ENCODE data around the gene SH2D2A.

Gene SH2D2A

DNA sequence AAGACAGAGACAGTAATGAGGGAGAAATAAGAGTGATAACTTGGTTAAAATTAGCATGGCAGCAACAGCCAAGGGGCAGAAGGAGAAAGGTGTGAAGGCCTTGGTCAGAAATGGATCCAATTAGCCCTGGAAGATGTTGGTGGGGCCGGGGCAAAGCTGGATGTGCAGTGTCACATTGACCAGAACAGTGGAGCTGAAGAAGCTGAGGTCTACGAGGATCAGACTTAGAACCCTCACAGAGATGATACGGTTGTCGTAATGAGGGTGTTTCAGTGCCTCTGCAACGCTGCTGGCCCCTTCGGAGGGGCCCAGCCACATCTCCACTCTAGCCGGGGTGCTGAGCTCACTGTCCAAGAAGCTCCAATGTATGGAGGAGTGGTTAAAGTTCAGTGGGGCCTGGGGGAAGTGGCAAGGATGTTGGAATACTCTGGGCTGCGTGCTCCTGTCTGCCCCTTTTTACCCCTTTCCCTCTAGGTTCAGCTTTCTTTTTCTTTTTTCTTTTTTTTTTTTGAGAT lies 14.2 kb downstream of the SH2D2A start:
- DNase-seq: no peak

GRCh38 chr1:156801409-156802121 lies 15.1 kb downstream of the SH2D2A start:
- DNase-seq: no peak

GRCh38 chr1:156797212-156797871 lies 19.3 kb downstream of the SH2D2A start:
- DNase-seq: peak; percentile 41

- no peak for DNase-seq
Measured at GRCh38 chr1:156796340-156797097, 20.1 kb downstream of the SH2D2A start.

DNA sequence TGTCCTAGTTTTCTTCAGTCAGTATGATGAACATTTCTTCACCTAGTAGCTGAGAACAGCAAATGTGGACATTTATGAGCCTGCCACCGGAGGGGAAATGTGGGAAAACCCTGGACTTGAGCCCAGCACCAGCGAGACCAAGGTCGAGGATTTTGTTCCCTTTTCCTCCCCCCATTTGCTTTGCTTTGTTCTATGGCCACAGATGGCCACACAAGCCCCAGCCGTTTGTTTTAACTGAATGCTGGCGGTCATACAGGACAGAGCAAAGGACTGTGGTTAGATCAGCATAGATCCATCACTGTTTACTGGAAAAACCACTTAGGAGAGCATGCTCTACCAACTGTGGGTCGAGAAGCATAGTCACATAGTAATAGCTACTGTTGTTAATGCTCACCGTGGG lies 20.9 kb downstream of the SH2D2A start:
- no peak for DNase-seq

DNA sequence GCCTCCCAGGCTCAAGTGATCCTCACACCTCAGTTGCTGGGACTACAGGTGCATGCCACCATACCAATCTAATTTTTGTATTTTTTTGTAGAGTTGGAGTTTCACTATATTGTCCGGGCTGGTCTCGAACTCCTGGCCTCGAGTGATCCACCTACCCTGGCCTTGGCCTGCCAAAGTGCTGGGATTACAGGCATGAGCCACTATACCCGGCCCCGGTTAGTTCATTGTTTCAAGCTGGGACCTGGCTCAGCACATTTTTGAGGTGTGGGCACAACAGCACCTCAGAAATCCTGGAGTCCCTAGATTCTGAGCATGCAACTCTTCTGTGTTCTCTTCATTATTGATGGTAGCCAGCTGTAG lies 21.3 kb downstream of the SH2D2A start:
- DNase-seq: no peak

DNA sequence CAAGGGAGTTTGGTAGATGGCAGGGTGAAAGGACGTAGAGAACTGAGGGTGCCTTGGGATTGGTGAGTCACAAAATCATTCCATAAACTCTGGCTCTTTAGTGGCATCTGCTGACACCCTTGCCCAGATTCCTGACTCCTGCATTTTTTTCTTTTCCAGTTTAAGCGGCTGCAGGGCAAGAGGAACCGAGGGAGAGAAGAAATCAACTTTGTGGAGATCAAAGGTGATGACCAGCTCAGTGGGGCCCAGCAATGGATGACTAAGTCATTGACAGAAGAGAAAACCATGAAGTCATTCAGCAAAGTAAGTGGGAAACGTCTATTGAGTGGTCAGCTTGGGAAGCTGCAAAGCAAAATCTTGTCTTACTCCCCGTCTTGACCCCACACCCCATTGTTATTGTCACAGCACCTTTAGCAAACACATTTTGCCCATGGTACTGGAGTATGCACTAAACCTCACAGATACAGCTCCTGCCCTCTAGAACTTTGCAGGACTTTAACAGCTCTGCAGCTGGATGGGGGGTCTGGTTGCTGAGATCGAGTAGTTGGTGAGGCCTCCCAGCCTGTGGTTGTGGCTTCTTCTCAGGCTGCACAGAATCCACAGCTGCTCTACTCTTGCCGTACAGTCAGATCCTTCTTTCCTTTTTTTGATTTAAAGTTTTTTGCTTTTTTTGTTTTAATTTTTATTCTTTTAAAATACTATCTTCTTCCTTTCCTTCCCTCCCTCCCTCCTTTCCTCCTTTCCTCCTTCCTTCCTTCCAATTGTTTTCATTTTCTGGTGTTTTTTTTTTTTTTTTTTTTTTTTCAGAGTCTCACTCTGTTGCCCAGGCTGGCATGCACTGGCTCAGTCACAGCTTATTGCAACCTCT lies 21.9 kb downstream of the SH2D2A start:
- no peak for DNase-seq

GRCh38 chr1:156789621-156790318 lies 26.9 kb downstream of the SH2D2A start:
- no peak for DNase-seq

GRCh38 chr1:156788136-156788535 lies 28.5 kb downstream of the SH2D2A start:
- no peak for DNase-seq

- no peak for DNase-seq
Measured at GRCh38 chr1:156786640-156787039, 30.0 kb downstream of the SH2D2A start.

DNA sequence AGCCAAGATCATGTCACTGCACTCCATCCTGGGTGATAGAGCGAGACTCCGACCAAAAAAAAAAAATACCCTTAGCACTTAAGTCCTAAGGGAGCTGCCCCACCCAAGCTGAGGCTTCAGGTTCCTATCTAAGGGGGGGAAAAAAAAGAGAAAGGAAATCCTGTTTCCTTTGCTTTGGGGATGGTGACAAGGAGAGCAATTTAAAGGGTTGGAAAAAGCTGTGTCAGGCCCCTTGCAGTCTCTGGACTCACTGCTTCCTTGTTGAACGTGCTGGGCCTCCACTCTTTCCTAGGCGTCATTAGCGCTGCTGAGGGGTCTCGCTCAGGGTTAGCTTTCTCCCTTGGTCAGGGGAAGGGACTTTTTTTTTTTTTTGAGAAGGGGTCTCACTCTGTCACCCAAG lies 31.2 kb downstream of the SH2D2A start:
- DNase-seq: no peak

DNA sequence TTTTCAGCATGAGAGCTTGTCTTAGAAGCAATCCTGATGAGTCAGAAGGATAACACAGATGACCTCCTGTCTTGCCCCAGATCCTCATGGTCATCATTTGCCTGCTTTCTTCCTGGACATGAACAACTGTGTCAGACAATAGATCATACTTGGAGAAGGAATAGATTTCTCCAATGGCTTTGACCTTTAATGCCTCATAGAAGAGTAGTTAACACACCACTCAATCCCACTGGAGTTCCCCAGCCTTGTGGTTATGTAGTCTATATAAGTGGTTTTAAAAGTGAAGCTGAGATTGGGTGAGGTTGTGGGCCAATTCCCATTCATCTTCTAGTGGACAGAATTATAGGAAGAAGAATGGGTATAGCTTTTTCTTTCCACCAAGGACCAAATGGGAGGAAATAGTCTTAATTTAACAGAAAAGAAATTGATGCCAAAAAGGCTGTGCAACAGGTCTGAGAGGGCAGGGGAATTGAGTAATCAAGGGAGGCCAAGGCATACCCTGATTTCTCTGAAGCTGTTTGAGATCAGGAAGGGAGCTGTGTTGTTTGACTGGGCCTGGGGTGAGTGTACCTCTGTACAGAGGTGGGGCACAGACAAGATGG lies 35.0 kb downstream of the SH2D2A start:
- no peak for DNase-seq

DNA sequence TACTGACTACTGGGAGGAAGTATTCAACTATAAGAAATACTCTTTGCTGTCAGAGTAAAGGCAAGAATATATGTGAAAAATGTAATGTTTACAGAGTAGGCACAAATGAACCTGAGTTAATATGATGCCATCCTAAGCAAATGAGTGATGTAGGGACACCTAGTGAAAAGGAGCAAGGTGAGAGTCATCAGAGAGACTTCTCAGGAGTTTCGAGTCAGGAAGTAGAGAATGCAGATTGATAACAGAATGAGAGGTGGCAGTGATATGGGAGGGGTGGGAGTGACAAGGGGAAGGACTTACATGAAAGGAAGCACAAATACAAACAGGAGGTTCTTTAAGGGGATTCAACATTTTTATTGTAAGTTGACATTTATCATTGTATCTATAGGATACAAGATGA lies 39.1 kb downstream of the SH2D2A start:
- DNase-seq: no peak

DNA sequence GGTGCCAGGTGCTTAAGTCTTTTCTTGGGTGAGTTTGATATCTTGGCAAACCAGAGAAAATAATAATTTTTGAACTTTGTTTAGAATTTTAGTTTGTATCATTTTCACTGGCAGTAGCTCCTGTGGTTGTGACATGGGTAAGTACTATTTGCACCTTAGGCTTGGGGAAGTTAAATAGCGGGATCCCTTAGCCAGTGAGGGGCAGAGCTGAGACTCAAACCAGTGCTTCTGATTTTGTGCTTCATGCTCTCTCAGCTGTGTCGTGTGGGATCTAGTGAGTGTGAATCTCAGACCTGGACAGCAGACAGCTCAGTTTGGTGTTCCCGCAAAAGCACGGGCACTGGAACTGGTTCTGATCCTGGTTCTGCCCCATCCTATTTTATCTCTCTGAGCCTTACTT lies 39.7 kb downstream of the SH2D2A start:
- no peak for DNase-seq

- DNase-seq: no peak
Measured at GRCh38 chr1:156775799-156776198, 40.8 kb downstream of the SH2D2A start.

- DNase-seq: no peak
Measured at GRCh38 chr1:156773607-156774006, 43.0 kb downstream of the SH2D2A start.

GRCh38 chr1:156772728-156773497 lies 43.7 kb downstream of the SH2D2A start:
- peak; percentile 32 for DNase-seq

- no peak for DNase-seq
Measured at GRCh38 chr1:156772222-156772621, 44.4 kb downstream of the SH2D2A start.

GRCh38 chr1:156768610-156769295 lies 47.9 kb downstream of the SH2D2A start:
- no peak for DNase-seq

DNA sequence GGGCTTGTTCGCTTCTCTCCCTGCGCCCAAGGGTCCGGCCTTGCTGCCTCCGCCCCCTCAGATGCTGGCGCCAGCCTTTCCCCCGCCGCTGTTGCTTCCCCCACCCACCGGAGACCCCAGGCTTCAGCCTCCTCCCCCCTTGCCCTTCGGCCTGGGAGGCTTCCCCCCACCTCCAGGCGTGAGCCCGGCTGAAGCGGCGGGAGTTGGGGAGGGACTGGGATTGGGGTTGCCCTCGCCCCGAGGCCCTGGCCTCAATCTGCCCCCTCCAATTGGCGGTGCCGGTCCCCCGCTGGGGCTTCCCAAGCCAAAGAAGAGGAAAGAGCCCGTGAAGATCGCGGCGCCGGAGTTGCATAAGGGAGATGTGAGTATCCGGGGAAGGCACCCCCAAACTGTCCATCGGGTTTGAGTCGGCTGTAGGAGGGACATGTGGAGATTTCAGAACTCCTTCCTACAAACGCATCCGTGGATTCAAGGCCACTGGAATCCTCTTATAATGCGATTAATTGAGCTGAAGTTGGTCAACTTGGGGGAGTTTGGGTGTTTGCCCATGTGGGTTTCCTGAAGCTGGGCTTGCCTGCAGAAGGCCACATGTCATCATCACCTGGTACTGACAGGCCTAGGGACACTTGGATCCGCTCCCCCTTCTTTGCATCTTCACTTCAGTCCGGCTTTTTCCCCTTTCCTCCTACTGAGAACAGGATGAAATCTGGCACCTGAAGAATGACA lies 48.6 kb downstream of the SH2D2A start:
- DNase-seq: no peak

Measured in retina (tissue), 1 donor.